SKM-1 treated with dmso at 0.1 percent for 144 hours (cell line): Measurements from ENCODE around the gene NEUROD1.

ENCODE experiments used
- DNase-seq: peaks from one replicate; lab custom pipeline; 2025; ENCODE audit not compliant: unreplicated experiment; lab: John Stamatoyannopoulos, UW

NEUROD1 gene

GRCh38 chr2:181643151-181643550 is 37.2 kb downstream of the NEUROD1 start:
- DNase-seq, result no peak

DNA sequence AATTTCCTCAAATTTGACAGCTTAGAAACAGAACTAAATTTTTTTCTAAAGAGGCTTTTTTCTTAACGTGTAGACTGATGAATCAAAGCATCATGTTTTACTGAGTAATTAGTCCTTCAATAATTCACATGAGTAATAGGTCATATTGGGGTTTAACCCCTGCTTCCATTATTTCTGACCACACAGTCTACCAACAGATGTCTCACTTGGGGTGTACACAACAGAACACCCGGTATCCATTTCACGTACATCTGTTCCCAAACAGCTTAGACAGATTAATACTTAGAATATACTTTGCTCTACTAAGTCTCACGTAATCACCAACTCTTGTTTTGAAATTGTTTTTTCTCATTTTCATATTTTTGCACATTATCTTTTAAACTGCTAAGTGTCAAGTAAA is 38.2 kb downstream of the NEUROD1 start:
- DNase-seq, result no peak

GRCh38 chr2:181639686-181640085 is 40.6 kb downstream of the NEUROD1 start:
- no peak for DNase-seq

GRCh38 chr2:181632733-181633401 is 47.5 kb downstream of the NEUROD1 start:
- no peak for DNase-seq

DNA sequence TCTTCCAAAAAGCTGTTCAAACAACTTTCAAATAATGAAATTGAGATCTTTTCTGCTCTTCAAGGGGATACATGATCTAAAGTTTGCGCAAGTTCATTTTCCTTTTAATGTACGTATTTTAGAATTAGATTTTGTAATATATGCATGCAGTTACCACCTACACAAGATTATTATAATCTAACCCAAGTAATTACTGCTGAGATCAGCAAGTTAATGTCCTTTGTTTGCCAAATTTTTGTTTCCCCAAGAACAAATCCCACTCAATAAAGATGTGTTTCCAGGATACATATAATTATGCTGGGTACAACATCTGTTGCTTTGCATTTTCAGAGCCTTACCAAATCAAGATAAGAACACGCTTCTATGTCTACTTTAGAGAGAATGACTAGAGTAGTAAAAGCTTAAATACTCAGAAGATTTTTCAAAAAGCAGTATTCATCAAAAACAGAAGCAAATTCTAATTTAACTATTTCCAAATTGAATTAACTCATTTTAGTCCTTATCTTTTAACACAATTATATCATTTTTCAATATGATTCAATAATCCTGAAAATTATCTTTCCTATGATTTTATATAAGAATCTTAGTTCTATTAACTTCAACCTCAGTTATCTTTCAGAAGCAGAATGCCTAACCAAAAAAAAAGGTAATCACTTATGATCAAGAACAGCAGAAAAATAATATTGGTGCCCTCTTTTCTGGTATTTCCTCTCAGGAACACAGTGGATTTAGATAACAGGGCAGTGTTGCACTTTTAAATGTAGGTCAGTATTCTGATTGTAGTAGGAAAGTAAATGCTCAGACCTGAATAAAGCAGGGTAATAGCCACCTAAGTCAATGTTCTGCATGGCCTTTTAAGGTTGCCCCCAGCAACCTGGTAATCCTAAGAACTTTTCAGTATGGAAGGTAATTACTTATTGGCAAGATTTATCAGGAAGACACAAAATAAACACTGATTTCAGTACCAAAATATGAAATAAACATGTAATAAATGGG is 51.4 kb downstream of the NEUROD1 start:
- DNase-seq, result no peak

- DNase-seq, result no peak
These were observed 52.8 kb downstream of the NEUROD1 start for GRCh38 chr2:181627545-181627944.

- no peak for DNase-seq
These were observed 53.6 kb downstream of the NEUROD1 start for GRCh38 chr2:181626671-181627070.
